ENCODE results near the gene SORCS2. TPM values are rescaled to one million over a fixed set of nuclear protein-coding genes. Genes with fewer than 3 reads are reported as not detected.

Gene SORCS2
- total RNA-seq, 5 donors from 2014 or later (not counting 1 experiment from before 2014, with no cell fraction given): 0.22 TPM; not detected in 4

GRCh38 chr4:7516773-7517144 lies 324.4 kb downstream of the SORCS2 start:
- no peaks in the 10 kb centered on the region for H3K36me3 Mint-ChIP-seq

GRCh38 chr4:7518871-7519637 lies 326.7 kb downstream of the SORCS2 start:
- POLR2A ChIA-PET: no interaction called here
- Mint-ChIP-seq H3K9me3 (no peaks in the 10 kb centered on the region), H3K27me3 (peaks cover 3 to 58% of the 10 kb centered on the region in 2 donors), H3K4me3 (no peak overlapping the region), H3K27ac (no peak overlapping the region), H3K36me3 (no peaks in the 10 kb centered on the region), H3K4me1 (peaks cover 0 to 14% (median 3%) of the 10 kb centered on the region in 3 donors)
- WGBS (ENCODE audit: insufficient coverage): 83% methylated on average over 24 of the region's 24 CpGs
- Histone ChIP-seq H3K36me3 (ENCODE audit: control insufficient read depth in 2 of 2, extremely low read depth in 1 of 2, insufficient read depth in 1 of 2, low read length in 1 of 2) (no peaks in the 10 kb centered on the region), H3K9me3 (no peaks in the 10 kb centered on the region), H3K4me3 (ENCODE audit: control insufficient read depth in 1 of 2, extremely low read depth in 1 of 2, low read length in 1 of 2) (no peak overlapping the region), H3K4me1 (ENCODE audit: control insufficient read depth in 1 of 2, extremely low read depth in 1 of 2, insufficient read depth in 2 of 2, low read length in 2 of 2) (peaks cover 0 to 14% of the 10 kb centered on the region in 2 experiments), H3K27ac (ENCODE audit: low read length) (no peak overlapping the region), H3K27me3 (replicated peaks in 1 of 2; ENCODE audit: control insufficient read depth in 2 of 2, extremely low read depth in 1 of 2, insufficient read depth in 2 of 2, low read length in 1 of 2) (peaks cover 0 to 70% of the 10 kb centered on the region in 2 experiments)
- DNase-seq: no peak
- CTCF ChIA-PET: no interaction called here
- ATAC-seq (replicated peaks in 1 of 4): no peak

More at GRCh38 chr4:7516773-7517144, 324.4 kb downstream of the SORCS2 start:
- WGBS (ENCODE audit: insufficient coverage): 0% methylated on average over 2 of the region's 12 CpGs
- DNase-seq: no peak
- no peak for ATAC-seq (replicated peaks in 1 of 4)
- Mint-ChIP-seq H3K27ac (no peak overlapping the region), H3K9me3 (no peaks in the 10 kb centered on the region), H3K27me3 (peaks cover 5 to 45% of the 10 kb centered on the region in 2 donors), H3K4me3 (no peak overlapping the region), H3K4me1 (peaks cover 0 to under 1% (median 0%) of the 10 kb centered on the region in 3 donors)
- Histone ChIP-seq H3K36me3 (ENCODE audit: control insufficient read depth in 2 of 2, extremely low read depth in 1 of 2, insufficient read depth in 1 of 2, low read length in 1 of 2) (no peaks in the 10 kb centered on the region), H3K27ac (ENCODE audit: low read length) (no peak overlapping the region), H3K27me3 (replicated peaks in 1 of 2; ENCODE audit: control insufficient read depth in 2 of 2, extremely low read depth in 1 of 2, insufficient read depth in 2 of 2, low read length in 1 of 2) (peaks cover 0 to 61% of the 10 kb centered on the region in 2 experiments), H3K9me3 (no peaks in the 10 kb centered on the region), H3K4me3 (ENCODE audit: control insufficient read depth in 1 of 2, extremely low read depth in 1 of 2, low read length in 1 of 2) (no peak overlapping the region), H3K4me1 (ENCODE audit: control insufficient read depth in 1 of 2, extremely low read depth in 1 of 2, insufficient read depth in 2 of 2, low read length in 2 of 2) (peaks cover 0 to 2% of the 10 kb centered on the region in 2 experiments)
- POLR2A ChIA-PET: no interaction called here
- CTCF ChIA-PET: no interaction called here

GRCh38 chr4:7519638-7520376 lies 327.5 kb downstream of the SORCS2 start:
- no peak overlapping the region for H3K27ac ChIP-seq (ENCODE audit: low read length)
- H3K9me3 Mint-ChIP-seq: no peaks in the 10 kb centered on the region
- DNase-seq: no peak
- no peaks in the 10 kb centered on the region for H3K36me3 ChIP-seq (ENCODE audit: control insufficient read depth in 2 of 2, extremely low read depth in 1 of 2, insufficient read depth in 1 of 2, low read length in 1 of 2)
- peaks cover 0 to 21% of the 10 kb centered on the region in 2 experiments for H3K4me1 ChIP-seq (ENCODE audit: control insufficient read depth in 1 of 2, extremely low read depth in 1 of 2, insufficient read depth in 2 of 2, low read length in 2 of 2)
- 66% methylated on average over 19 of the region's 19 CpGs for WGBS (ENCODE audit: insufficient coverage)
- CTCF ChIA-PET: no interaction called here
- H3K36me3 Mint-ChIP-seq: no peaks in the 10 kb centered on the region
- POLR2A ChIA-PET: no interaction called here
- peaks cover 3 to 59% of the 10 kb centered on the region in 2 donors for H3K27me3 Mint-ChIP-seq
- H3K9me3 ChIP-seq: no peaks in the 10 kb centered on the region
- peaks cover 0 to 70% of the 10 kb centered on the region in 2 experiments for H3K27me3 ChIP-seq (replicated peaks in 1 of 2; ENCODE audit: control insufficient read depth in 2 of 2, extremely low read depth in 1 of 2, insufficient read depth in 2 of 2, low read length in 1 of 2)
- no peak overlapping the region for H3K4me3 ChIP-seq (ENCODE audit: control insufficient read depth in 1 of 2, extremely low read depth in 1 of 2, low read length in 1 of 2)
- peaks cover 0 to 22% (median 8%) of the 10 kb centered on the region in 3 donors for H3K4me1 Mint-ChIP-seq
- no peak for ATAC-seq (replicated peaks in 1 of 4)
- H3K27ac Mint-ChIP-seq: no peak overlapping the region
- no peak overlapping the region for H3K4me3 Mint-ChIP-seq

GRCh38 chr4:7521666-7522065 lies 329.3 kb downstream of the SORCS2 start:
- H3K9me3 ChIP-seq: no peaks in the 10 kb centered on the region
- ChIA-PET POLR2A (no interaction called here), CTCF (no interaction called here)
- no peak overlapping the region for H3K27ac ChIP-seq (ENCODE audit: low read length)
- no peaks in the 10 kb centered on the region for H3K36me3 ChIP-seq (ENCODE audit: control insufficient read depth in 2 of 2, extremely low read depth in 1 of 2, insufficient read depth in 1 of 2, low read length in 1 of 2)
- 58% methylated on average over 6 of the region's 6 CpGs for WGBS (ENCODE audit: insufficient coverage)
- Mint-ChIP-seq H3K27me3 (peaks cover 17 to 67% of the 10 kb centered on the region in 2 donors), H3K36me3 (no peaks in the 10 kb centered on the region), H3K4me3 (no peak overlapping the region), H3K9me3 (no peaks in the 10 kb centered on the region), H3K27ac (no peak overlapping the region), H3K4me1 (peaks cover 0 to 30% (median 10%) of the 10 kb centered on the region in 3 donors)
- DNase-seq: no peak
- no peak overlapping the region for H3K4me3 ChIP-seq (ENCODE audit: control insufficient read depth in 1 of 2, extremely low read depth in 1 of 2, low read length in 1 of 2)
- H3K27me3 ChIP-seq (replicated peaks in 1 of 2; ENCODE audit: control insufficient read depth in 2 of 2, extremely low read depth in 1 of 2, insufficient read depth in 2 of 2, low read length in 1 of 2): peaks cover 0 to 63% of the 10 kb centered on the region in 2 experiments
- no peak for ATAC-seq (replicated peaks in 1 of 4)
- H3K4me1 ChIP-seq (ENCODE audit: control insufficient read depth in 1 of 2, extremely low read depth in 1 of 2, insufficient read depth in 2 of 2, low read length in 2 of 2): peaks cover 0 to 24% of the 10 kb centered on the region in 2 experiments

GRCh38 chr4:7522452-7523220 lies 330.3 kb downstream of the SORCS2 start:
- H3K4me1 Mint-ChIP-seq: peaks cover 0 to 30% (median 10%) of the 10 kb centered on the region in 3 donors
- Histone ChIP-seq H3K4me1 (ENCODE audit: control insufficient read depth in 1 of 2, extremely low read depth in 1 of 2, insufficient read depth in 2 of 2, low read length in 2 of 2) (peaks cover 0 to 24% of the 10 kb centered on the region in 2 experiments), H3K27me3 (replicated peaks in 1 of 2; ENCODE audit: control insufficient read depth in 2 of 2, extremely low read depth in 1 of 2, insufficient read depth in 2 of 2, low read length in 1 of 2) (peaks cover 0 to 68% of the 10 kb centered on the region in 2 experiments), H3K9me3 (no peaks in the 10 kb centered on the region), H3K27ac (ENCODE audit: low read length) (no peak overlapping the region), H3K4me3 (ENCODE audit: control insufficient read depth in 1 of 2, extremely low read depth in 1 of 2, low read length in 1 of 2) (no peak overlapping the region), H3K36me3 (ENCODE audit: control insufficient read depth in 2 of 2, extremely low read depth in 1 of 2, insufficient read depth in 1 of 2, low read length in 1 of 2) (no peaks in the 10 kb centered on the region)
- ATAC-seq (replicated peaks in 1 of 4) (no peak), DNase-seq (no peak)
- no peak overlapping the region for H3K27ac Mint-ChIP-seq
- no peaks in the 10 kb centered on the region for H3K36me3 Mint-ChIP-seq
- ChIA-PET CTCF (no interaction called here), POLR2A (no interaction called here)
- H3K4me3 Mint-ChIP-seq: no peak overlapping the region
- peaks cover 14 to 70% of the 10 kb centered on the region in 2 donors for H3K27me3 Mint-ChIP-seq
- WGBS (ENCODE audit: insufficient coverage): 14% methylated on average over 1 of the region's 6 CpGs
- H3K9me3 Mint-ChIP-seq: no peaks in the 10 kb centered on the region

- Mint-ChIP-seq H3K9me3 (no peaks in the 10 kb centered on the region), H3K4me3 (no peak overlapping the region), H3K36me3 (no peaks in the 10 kb centered on the region), H3K27me3 (peaks cover 14 to 65% of the 10 kb centered on the region in 2 donors), H3K4me1 (peaks cover 0 to 30% (median 10%) of the 10 kb centered on the region in 3 donors), H3K27ac (no peak overlapping the region)
- CTCF ChIA-PET: no interaction called here
- H3K4me3 ChIP-seq (ENCODE audit: control insufficient read depth in 1 of 2, extremely low read depth in 1 of 2, low read length in 1 of 2): no peak overlapping the region
- no peak overlapping the region for H3K27ac ChIP-seq (ENCODE audit: low read length)
- H3K9me3 ChIP-seq: no peaks in the 10 kb centered on the region
- DNase-seq: no peak
- POLR2A ChIA-PET: no interaction called here
- WGBS (ENCODE audit: insufficient coverage): 67% methylated on average over 6 of the region's 12 CpGs
- no peaks in the 10 kb centered on the region for H3K36me3 ChIP-seq (ENCODE audit: control insufficient read depth in 2 of 2, extremely low read depth in 1 of 2, insufficient read depth in 1 of 2, low read length in 1 of 2)
- H3K27me3 ChIP-seq (replicated peaks in 1 of 2; ENCODE audit: control insufficient read depth in 2 of 2, extremely low read depth in 1 of 2, insufficient read depth in 2 of 2, low read length in 1 of 2): peaks cover 0 to 68% of the 10 kb centered on the region in 2 experiments
- peaks cover 0 to 24% of the 10 kb centered on the region in 2 experiments for H3K4me1 ChIP-seq (ENCODE audit: control insufficient read depth in 1 of 2, extremely low read depth in 1 of 2, insufficient read depth in 2 of 2, low read length in 2 of 2)
- no peak for ATAC-seq (replicated peaks in 1 of 4)
These were observed 331.2 kb downstream of the SORCS2 start for GRCh38 chr4:7523526-7523925.
